ENCODE results near the gene LYPLAL1.
A peak's percentile ranks its signal among the peaks of the same experiment; 100 is the strongest.

LYPLAL1 gene

DNA sequence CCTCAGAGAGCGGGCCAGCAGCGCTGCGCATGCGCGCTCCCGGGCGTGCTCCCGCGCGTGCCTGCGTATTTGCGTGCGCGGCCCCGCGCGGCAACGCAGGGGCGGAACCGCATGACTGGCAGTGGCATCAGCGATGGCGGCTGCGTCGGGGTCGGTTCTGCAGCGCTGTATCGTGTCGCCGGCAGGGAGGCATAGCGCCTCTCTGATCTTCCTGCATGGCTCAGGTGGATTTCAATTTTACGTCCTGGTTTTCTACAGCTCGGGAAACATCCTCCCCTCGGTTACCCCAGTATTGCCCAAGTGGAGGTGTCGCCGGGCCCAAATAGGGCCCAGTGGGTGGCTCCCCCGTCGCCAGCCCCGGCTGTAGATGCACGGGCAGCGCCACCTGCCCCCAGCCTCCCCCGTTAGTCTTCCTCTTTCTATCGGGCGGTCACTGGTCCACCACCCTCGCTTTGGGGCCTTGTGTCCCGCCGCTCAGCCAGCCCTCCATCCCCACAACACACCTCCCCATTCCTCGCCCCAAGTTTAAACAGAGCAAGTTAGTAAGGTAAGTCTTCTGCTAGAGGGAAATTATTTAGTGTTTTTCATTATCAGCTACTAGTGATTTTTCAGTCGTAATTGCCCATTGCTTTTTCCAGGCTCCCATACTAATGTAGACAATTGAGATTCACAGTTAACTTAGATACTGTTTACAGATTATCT, at the start of gene LYPLAL1:
Gene LYPLAL1 (plus strand): TSS at position 121 of the 702 bp plus-strand sequence. CDS start 13 bp downstream, at position 134.
- peak; percentile 96 for DNase-seq (ENCODE audit: low read depth)
- TF ChIP-seq, protein P1, sequence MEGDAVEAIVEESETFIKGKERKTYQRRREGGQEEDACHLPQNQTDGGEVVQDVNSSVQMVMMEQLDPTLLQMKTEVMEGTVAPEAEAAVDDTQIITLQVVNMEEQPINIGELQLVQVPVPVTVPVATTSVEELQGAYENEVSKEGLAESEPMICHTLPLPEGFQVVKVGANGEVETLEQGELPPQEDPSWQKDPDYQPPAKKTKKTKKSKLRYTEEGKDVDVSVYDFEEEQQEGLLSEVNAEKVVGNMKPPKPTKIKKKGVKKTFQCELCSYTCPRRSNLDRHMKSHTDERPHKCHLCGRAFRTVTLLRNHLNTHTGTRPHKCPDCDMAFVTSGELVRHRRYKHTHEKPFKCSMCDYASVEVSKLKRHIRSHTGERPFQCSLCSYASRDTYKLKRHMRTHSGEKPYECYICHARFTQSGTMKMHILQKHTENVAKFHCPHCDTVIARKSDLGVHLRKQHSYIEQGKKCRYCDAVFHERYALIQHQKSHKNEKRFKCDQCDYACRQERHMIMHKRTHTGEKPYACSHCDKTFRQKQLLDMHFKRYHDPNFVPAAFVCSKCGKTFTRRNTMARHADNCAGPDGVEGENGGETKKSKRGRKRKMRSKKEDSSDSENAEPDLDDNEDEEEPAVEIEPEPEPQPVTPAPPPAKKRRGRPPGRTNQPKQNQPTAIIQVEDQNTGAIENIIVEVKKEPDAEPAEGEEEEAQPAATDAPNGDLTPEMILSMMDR (conservative IDR thresholded peaks at IDR 0.05; ENCODE audit: low read depth, low read length): no peak
- H3K4me3 ChIP-seq (ENCODE audit: low read depth, low read length): peak within 1 kb of the TSS; percentile 78

DNA sequence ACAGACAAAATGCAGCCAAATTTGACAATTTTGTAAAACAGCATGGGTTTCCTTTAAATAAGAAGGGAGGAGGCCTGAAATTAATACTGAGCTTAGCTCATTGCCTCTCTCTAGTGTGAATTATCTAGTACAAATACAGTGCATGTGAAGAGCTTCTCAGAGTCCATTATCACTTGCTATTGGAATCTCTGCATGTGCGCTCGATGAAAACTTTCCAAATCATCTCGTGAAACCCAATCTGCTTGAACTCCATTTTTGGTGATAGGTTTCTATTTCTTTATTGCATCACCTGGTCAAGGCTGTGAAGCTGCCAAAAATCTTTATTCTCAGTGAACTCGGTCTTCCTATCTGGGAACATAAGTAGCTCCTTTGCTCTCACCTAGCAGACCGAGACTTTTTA, 49.5 kb upstream of the LYPLAL1 start:
- TF ChIP-seq, protein P1 (conservative IDR thresholded peaks at IDR 0.05; ENCODE audit: low read depth, low read length): no peak
- DNase-seq (ENCODE audit: low read depth): peak; percentile 37
- no peak overlapping the region for H3K4me3 ChIP-seq (ENCODE audit: low read depth, low read length)

DNA sequence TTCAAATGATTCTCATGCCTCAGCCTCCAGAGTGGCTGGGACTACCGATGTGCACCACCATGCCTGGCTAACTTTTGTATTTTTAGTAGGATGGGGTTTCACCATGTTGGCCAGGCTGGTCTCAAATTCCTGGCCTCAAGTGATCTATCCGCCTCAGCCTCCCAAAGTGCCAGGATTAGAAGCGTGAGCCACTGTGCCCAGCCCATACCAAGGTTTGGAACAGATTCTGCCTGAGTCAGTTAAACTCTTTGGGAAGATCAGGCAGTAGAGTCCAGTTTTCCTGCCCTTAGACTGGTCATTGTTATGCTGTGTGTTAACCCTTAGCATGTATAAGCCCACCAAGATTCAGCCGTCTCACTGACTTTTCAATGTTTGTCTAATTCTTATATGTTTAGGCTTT, 48.3 kb upstream of the LYPLAL1 start:
- TF ChIP-seq, protein P1 (conservative IDR thresholded peaks at IDR 0.05; ENCODE audit: low read depth, low read length): no peak
- no peak for DNase-seq (ENCODE audit: low read depth)

DNA sequence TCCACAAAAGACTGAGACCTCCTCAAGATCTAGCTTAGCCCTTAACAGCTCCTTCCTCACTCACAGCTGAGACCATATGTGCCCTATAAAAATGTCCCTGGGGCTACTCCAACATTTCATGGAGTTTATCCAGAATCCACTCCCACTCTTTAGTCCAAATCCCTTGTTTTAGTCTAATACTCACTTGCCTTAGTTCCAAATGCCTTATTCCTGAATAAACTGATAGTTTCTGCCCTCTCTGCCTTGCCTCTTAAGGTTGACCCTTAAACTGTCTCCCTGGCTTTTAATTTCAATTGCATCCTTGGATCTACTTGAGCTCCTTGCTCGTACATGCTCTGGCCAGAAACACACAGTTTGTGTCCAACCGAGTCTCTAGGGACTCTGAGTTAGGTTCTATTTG, 47.3 kb upstream of the LYPLAL1 start:
- no peak for DNase-seq (ENCODE audit: low read depth)
- no peak overlapping the region for H3K4me3 ChIP-seq (ENCODE audit: low read depth, low read length)
- TF ChIP-seq, protein P1 (conservative IDR thresholded peaks at IDR 0.05; ENCODE audit: low read depth, low read length): no peak

More for the DNA sequence above, 48.3 kb upstream of the LYPLAL1 start:
- H3K4me3 ChIP-seq (ENCODE audit: low read depth, low read length): no peak overlapping the region

DNA sequence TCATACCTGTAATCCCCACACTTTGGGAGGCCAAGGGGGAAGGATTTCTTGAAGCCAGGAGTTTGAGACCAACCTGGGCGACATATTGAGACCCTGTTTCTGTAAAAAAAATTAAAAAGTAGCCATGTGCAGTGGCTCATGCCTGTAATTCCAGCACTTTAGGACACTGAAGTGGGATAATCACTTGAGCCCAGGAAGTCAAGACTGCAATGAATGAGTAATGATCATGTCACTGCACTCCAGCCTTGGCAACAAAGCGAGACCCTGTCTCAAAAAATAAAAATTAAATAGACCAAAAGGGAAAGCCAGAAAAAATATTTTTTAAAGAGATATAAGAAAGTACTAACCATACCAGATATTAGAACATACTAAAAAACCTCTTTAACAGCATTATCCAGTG, 44.7 kb upstream of the LYPLAL1 start:
- DNase-seq (ENCODE audit: low read depth): no peak
- no peak overlapping the region for H3K4me3 ChIP-seq (ENCODE audit: low read depth, low read length)
- TF ChIP-seq, protein P1 (conservative IDR thresholded peaks at IDR 0.05; ENCODE audit: low read depth, low read length): no peak

DNA sequence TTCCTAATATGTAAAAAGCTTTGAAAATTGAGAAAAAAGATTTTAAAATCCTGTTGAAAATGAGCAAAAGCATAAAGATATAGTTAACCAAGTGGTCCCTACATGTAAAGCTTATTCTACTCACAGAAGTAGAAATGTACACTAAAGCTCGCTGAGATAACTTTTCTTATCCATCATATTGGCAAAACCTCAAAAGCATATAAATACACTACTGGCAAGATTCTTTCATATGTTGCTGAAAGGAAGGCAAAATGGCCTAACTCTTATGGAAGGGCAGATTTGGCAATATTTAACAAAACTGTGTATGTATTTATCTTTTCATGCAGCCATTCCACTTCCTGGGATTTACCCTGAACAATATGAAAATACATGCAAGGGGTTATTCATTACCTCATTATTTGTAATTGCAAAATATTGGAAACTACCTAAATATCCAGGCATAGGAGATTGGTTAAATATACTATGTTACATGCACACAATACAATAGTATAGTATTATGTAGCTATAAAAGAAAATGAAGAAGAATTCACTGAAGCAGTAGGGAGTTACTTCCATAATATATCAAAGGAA, 43.2 kb upstream of the LYPLAL1 start:
- peak; percentile 38 for DNase-seq (ENCODE audit: low read depth)
- TF ChIP-seq, protein P1 (conservative IDR thresholded peaks at IDR 0.05; ENCODE audit: low read depth, low read length): no peak
- no peak overlapping the region for H3K4me3 ChIP-seq (ENCODE audit: low read depth, low read length)

DNA sequence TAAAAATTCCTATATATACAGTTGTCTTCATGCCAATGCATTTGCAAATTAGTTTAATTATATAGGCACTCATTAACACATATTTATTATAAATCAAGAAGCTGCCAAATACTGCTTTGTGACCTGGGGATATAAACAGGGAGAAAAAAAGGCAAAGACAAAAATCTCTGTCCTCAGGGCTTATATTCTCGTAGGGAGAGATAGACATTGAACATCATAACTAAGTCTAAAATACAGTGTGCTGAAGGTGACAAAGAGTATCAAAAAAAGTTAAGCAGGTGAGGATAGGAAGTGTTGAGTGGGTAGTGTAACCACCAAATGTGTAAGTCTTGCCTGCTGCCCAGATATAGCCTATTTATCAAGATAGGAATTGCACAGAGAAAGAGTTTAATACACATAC, 40.7 kb upstream of the LYPLAL1 start:
- no peak for DNase-seq (ENCODE audit: low read depth)

More for the DNA sequence above, 40.7 kb upstream of the LYPLAL1 start:
- TF ChIP-seq, protein P1 (conservative IDR thresholded peaks at IDR 0.05; ENCODE audit: low read depth, low read length): no peak
- no peak overlapping the region for H3K4me3 ChIP-seq (ENCODE audit: low read depth, low read length)

Measured in choroid plexus epithelial cell (primary cell).